NCI-H2196 treated with DMSO at 0.1 percent for 48 hours (cell line): ENCODE results near the gene SIRPA.

Experiments
- DNase-seq: peaks from one replicate; lab custom pipeline; 2025; ENCODE audit not compliant: unreplicated experiment; lab: John Stamatoyannopoulos, UW

The SIRPA gene

DNA sequence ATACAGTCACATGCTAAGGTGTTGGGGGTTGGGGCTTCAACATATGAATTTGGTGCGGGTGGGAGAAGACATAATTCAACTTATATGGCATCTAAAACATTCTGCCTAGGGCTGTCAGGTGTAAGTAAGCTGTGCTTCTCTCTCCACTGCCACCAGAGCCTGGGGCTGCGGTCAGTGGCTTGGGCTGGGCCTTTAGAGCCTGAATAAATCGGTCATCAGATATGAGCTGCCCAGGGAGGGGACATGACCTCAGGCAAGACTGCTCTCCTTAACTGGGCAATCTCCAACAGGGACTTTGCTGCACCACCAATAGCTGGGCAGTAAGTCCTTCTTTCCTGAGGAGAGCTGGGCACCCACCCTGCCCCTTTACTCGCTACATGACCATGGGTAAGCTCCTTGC lies 24.9 kb upstream of the SIRPA start:
- DNase-seq = no peak

DNA sequence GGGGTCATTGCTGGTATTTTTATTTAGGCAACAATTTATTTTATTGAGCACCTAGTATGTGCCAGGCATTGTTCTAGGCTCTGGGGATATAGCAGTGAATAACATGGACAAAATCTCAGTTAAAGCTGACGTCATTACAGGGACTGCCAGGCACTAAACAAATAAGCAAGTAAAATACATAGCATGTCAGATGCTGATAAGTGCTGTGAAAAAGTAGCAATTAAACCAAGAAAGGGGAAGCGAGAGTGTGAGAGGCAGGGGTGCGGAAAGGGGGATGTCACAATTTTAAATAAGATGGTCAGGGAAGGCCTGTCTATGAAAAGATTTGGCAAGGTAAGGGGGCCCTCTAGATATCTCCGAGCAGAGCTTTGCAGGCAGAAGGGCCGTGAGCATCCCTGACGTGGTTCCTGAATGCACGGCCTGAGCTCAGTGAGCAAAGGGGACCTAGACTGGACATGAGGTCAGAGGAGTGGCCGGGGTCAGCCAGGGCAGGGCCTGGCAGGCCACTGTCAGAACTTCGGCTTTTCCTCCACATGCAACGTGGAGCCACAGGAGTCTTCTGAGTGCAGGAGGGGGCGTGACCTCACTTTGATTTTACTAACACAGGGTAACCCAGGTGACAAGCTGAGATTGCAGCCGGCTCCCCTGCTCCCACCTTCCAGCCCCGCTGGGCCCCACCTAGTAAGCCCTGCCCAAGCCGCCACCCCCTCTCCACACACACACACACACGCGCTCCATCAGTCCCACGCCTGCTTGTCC lies 24.2 kb upstream of the SIRPA start:
- no peak for DNase-seq

DNA sequence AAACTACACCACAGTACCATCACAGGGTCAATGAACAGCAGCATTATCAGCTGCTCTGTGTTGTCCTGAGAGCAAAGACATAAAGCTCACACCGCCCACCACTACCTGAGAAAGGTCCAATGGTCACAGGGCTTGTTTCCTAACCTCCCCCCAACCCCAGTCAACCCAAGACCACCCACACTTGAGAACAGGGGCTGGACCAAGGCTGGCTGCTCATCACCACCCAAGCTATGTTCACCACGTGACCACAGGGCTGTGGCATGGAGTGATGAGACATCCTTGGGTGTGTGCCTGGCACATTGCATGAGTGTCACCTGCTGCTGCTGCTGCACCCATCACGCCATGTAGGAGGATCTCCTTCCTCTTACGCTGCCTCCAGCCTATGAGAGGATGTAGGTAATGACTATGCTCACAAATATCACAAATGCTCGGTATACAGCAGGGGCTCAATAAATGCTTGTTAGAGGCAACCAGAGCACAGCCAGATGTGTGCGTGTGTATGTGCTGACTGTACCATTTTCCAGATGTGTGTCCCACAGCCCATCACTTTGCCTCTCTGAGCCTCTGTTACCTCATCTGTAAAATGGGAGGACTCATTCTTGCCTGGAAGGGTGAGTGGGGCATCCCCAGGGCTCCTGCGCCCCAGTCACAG lies 23.3 kb upstream of the SIRPA start:
- no peak for DNase-seq

DNA sequence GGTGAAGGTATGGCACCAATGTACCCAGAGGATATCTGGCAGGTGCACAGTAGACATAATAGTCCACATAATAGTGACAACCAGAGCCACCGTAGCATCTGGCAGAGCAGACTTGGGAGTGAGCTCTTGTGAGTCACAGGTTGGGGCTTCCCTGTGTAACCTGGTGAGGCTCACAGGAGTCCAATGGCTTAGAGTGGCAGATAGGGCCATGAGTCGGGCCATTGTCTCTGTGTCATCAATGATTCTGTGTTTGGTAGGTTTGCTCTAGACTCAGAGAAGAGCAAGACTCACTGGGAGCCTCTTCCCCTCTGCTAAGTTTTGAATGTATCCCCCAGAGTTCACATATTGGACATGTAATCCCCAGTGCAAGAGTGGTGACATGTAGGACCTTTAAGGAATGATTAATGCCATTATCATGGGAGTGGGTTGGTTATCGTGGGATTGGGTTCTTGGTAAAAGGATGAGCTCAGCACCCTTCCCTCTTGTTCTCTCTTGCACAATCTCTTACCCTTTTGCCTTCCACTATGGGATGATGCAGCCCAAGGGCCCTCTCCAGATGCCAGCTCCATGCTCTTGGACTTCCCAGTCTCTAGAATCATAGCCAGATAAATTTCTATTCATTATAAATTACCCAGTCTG lies 22.6 kb upstream of the SIRPA start:
- no peak for DNase-seq

DNA sequence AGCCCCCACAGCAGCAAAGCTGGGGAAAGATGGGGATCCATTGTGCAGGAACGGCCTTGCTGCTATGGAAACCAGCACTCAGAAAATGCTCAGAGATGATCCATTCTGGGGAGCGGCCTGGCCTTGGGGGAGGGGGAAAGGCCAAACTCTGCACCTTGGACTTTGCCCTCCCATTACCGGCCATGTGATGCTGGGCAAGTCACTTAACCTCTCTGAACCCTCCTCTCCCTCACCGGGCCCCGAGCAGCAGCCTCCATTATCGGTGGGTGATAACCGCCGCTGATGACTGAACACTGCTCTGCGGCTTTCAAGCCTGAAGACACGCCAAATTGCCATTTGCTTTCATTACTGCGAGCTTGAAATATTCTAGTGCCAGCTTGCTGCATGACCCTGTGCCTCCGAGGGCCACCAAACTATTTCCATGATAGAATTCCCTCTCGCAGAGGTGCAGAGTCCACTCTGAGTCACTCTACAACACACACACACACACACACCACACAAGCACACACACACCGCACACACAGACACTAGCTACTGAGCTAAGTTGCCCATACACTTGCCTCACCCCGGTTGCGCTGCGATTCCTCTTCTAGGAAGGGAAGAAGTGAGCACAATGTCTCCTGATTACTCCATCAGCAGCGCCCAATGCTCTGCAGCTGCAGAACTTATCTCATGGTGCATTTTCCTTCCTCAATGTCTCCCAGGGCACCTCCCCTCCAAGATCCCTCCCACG lies 20.6 kb upstream of the SIRPA start:
- DNase-seq = no peak

DNA sequence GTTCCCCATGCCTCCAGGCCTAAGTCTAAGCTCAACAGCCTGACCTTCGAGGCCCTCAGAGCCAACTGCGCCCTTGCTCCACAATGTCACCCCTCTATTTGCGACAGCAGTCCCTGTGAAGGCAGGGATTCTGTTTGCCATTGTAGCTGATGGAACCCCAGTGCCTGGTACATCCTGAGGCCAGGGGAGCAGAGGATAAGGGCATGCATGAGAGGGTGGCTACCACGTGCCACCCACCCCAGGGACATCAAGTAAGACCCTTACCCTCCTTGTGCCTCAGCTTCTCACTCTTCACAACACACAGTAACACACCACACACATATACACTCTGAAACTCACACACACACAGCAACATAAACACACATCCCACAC lies 20.0 kb upstream of the SIRPA start:
- no peak for DNase-seq

DNA sequence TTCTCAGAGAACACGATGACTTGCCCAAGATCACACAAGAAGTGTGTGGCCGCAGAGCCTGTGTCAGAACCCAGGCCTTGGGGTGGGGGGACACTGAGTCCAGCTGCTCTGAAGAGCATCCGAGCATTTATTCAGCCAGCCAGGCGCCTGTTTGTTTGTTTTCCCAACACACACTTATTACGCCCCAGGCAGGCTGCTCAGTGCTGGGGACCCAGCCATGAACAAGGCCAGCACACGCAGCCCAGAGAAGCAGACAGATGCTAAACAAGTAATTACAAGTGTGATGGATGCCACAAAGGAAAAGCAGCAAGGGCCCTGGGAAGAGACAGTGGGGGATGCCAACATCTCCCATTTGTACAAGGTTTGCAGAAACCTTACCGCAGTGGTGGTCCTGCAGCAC lies 19.4 kb upstream of the SIRPA start:
- DNase-seq = no peak

DNA sequence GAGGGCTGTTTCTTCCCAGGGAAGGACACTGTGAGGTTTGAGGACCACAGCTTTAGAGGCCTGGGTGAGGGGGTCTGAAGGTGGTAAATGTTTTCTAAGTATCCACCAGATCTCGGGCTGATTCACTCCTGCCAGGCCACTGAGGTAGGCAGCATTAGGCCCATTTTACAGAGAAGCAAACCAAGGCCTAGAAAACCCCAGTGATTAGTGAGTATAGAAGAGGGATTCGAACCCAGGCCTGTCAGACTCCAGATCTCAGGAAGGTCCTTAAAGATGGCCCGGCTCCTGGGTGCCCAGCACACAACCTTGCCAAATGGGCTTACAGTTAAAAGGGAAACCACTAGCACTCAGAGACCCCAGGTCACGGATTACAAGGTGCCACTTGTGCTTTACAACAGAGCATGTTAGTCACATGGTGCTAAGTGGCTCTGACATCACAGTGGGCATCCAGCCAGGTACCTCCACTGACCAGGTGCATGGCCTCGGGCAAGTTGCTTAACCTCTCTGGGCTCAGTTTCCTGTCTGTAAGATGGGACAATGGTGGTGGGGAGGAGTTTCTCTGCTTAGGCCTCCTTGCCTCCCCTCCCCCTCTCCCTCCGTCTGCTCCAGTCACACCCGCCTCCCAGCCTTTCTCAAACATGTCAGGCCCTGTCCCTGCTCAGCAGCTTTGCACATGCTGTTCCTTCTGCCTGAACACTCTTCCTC lies 18.8 kb upstream of the SIRPA start:
- no peak for DNase-seq

DNA sequence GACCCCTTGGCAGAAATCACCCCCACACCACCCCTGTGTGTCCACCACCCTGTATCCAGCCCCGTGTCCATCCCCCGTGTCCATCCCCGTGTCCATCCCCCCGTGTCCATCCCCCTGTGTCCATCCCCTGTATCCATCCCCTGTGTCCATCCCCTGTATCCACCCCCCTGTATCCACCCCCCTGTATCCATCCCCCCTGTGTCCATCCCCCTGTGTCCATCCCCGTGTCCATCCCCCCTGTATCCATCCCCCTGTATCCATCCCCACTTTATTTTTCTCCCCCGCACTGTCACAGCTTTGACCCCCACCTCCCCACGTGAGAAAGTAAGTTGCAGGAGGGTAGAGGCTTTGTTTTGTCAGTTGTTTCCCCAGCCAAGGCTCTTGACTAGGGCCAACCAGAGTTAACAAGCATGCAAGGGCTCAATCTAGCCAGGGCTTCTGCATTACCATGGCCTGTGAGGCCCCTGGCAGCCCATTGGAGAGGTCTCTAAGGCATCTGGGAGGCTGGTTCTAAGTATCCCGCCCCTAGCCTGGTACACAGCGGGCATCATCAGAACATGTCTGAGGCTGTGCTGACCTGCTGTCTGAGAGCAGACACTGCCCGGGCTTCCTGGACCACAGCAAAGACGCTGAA lies 18.1 kb upstream of the SIRPA start:
- DNase-seq = no peak

DNA sequence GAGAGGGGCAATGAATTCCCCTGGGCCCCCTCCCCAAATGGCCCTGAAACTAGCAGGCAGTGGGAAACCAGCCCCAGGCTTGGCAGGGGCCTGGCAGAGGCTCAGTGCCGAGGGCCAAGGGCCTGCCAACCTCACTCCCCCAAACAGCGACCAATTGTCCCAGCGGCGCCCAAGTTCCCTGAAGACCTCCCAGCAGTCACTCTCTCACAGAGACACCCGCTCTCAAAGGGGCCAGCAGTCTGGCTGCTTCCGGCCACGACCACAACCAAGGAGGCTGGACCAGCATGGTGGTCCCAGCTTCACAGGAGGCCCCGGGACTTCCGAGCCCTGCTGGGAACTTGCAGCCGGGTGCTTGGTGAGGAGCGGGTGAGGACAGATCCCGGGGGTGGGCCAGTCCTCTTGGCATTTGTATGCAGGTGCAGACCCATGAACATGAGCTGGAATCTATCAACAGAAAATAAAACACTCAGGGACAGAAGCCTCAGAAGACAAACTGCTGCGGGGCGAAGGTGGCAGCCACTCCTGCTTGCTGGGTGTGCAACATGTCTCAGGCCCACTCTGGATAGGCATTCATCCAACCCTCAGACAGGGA lies 17.5 kb upstream of the SIRPA start:
- DNase-seq = no peak

DNA sequence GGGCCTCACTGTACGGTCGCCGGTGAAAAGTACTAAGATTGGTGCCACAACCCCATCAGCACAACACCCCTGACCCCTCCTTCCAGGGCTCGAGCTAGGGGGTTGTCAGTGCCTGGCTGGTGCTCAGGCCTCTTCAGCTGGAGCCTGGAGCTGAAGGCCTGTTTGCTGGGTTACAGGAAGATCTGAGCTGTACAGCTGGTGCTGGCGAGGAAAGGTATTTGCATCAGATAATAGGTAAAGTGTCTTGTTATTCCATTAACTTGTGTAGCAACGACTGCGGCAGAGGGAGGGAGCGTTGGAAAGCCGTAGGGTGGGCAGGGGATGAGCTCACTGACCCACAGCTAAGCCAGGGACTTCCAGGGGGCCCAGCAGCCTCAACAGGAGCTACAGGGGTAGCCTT lies 15.8 kb upstream of the SIRPA start:
- no peak for DNase-seq

DNA sequence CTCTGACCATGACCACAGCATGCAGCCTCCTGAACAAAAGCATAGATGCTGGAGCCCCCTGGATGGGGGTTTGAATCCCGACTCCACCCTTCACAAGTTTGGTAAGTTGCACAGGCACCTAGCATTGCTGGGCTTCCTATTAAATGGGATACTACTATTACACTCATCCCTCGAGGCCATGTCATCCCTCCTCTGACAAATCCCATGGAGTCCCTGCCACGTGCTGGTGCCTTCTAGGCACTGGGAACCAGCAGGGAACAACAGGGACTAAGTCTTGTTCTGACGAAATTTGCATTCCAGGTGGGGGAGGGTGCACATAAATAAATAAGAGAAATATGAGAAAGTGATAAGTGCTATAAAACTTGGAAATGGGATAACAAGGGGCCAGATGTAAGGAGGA lies 15.3 kb upstream of the SIRPA start:
- no peak for DNase-seq

DNA sequence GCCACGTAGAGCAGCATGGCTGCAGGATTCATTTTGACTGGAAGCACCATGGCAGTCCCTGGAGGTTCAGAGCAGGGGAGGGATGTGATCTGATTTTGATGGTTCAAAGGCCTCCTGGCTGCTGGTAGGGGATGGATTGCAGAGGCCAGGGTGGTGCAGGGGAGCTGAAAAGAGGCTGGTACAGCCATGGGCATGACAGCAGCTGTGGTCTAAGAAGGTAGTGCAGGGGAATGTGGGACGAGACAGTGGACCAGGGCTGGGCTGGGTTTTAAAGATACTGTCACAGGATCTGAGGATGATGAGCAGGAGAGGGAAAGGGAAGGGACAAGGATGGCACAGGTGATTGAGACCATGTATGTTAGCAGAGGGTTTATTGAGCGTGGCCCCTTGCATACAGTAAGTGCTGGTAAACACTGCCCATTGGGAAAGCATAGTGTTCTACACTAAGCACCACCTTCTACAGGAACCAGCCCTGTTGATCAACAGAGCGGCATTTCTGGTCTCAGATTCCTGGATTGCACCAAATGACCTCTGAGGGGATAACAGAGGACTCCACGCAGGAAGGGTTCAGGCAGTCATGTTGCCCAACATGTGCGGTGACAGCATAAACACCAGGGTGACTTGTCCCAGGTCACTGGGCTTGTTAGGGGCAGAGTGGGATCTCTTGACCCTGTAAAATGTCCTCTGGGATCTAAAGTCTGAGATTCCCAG lies 14.5 kb upstream of the SIRPA start:
- DNase-seq = no peak

DNA sequence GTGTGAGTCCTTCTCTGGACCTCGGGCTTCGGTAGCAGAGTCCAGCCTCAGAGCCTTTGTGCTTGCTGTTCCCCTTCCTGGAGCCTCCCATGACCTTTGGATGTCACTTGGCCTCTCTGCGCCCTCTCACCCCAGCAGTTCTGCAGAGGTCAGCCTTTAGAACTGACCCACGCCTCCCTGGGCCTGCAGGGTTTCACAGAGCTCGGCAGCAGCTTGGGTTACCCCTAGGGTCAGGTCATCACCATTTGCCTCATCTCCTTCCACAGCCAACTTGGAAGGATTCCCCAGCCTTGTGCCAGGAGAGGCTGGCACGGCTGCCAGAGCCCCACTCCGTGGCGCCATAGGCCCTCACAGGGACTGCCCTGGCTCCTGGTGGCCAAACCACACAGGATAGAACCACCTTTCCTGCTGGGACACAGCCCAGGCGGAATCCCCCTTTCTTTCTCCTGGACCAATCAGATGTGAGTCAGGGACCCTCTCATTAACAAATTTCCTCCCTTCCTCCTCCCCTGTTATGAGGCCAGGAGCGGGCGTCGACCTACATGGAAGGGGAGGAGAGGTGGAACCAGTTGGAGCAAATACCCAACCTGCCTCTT lies 13.9 kb upstream of the SIRPA start:
- peak; percentile 41 for DNase-seq

DNA sequence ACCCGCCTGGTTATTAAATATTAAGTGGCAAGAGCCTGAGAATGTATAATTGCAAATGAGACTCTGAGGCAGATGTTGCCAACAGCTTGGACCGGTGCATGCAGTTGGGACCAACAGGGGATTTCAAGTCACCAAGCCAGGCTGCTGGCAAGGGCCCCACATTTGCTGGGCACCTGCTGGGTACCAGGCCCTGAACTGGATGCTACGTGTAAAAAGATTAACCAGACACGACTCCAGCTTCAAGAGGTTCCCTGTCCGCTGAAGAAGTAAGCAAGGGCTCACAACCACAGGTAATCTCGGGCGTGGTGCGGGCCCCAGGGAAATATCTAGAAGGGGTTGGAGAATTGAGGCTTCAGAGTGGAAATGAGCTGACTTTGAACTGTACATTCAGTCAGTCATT lies 13.2 kb upstream of the SIRPA start:
- DNase-seq = no peak

DNA sequence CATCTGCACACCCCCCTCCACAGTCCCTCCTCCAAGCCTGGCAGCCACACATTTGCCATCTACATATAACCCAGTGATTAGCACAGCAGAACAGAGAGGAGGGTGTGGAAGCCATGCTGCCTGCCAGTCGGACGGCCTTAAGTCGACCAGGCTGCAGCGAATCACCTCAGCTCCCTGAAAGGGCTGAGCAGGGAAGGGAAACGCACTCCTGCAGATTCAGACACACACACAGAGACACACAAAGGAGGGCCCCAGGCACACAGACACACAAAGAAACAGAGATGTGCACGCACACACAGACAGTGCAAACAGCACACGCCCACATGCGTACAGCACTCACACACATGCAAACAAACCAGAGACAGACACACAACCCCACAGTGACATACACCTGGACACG lies 11.2 kb upstream of the SIRPA start:
- no peak for DNase-seq

DNA sequence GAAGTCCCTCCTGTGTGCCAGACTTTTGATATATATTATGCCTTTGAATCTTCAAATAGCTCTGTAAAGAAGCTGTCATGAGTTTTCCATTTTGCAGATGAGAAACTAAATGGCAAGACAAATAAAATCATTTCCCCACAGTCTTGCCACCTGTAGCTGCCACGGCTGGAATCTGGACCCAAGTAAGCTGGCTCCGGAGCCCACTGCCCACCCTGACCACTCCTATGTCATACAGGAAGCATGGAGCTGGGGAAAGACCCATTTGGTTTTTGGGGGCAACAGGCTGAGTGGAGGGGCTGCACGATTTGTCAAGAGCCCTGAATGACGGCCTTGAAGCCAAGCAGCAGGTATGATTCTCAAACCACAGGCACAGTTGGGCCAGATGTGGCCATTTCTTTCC lies 10.0 kb upstream of the SIRPA start:
- no peak for DNase-seq

DNA sequence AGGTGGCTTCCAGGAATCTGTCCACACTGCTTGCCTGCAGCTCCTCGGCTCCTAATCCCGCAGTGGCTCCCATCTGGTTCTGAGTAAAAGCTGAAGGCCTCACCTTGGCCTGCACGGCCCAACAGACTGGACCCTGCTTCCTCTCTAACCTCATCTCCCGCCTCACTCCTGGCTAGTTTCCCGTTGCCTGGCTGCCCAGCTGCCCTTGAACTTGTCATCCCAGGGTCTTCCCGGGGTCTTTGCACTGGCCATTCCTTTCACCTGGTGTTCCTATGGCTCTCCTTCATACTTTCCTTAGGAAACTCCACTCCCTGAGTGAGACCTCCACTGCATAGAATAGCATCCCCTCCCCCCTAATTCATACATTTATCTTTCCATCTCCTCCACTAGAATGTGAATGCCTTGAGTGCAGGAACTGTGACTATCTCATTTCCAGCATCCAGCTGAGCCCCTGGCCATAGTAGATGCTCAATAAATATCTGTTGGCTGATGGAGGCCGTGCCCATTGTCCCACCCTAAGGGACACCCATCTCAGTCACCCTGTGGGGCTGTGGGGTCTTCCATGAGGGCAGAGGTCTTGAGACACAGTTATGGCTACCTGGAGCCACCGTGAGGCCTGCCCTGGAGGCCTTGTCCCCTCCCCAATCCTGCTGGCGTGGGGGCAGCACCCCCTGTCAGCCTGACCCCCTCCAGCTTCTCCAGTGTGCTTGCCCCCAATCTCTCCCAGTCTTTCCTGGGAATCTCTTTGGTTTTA lies 9.1 kb upstream of the SIRPA start:
- no peak for DNase-seq

DNA sequence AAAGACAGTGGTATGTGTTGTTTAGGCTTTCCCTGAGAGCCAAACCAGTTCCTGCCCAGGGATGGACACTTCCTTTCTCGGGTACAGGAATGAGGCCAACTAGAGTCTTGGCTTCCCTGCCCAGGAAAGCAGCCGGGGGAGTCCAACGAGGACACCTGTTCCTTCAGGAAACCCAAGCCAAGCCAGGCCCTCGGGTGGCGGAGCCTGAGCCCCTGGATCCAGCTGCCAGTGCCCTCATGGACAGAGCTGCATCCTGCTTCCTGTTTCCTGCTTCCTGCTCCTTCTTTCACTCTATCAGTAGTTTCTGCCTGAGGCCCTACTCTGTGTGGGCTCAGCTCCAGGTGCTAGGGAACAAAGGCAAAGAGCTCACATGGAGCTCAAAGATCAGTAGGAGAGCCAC lies 7.9 kb upstream of the SIRPA start:
- no peak for DNase-seq
